ENCODE results near the gene EMILIN1.
A peak's percentile ranks its signal among the peaks of the same experiment; 100 is the strongest.

Gene EMILIN1

DNA sequence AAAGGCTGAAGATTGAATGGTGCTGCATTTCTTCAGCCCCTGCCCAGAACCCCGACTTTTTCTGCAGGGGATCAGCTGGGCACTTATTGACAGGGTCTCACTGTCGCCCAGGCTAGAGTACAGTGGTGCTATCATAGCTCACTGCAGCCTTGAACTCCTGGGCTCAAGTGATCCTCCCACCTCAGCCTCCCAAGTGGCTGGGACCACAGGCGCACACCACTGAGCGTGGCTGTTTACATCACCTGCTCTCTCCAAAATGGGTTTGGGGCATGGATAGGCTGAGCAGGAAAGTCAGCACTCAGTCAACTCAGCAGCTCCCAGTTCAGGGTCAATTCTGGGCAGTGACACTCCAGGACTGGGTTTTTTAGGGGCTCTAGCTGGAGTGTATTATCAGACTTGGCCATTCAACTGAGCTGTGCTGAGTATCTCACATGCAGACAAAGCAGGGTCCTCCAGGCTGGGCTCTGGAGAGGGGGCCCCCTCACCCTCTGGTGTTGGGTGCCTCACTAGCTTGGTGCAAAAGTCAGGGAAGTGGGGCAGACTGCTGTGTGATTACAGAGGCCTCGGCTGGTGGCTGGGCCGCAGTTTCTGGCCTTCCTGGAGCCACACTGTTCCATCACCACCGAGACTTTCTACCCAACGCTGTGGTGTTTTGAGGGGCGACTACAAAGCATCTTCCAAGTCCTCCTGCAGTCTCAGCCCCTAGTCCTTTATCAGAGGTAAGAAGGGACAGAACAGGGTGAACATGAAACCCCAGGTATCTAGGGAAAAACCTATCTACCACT is 49.7 kb downstream of the EMILIN1 start:
- no peak for DNase-seq

DNA sequence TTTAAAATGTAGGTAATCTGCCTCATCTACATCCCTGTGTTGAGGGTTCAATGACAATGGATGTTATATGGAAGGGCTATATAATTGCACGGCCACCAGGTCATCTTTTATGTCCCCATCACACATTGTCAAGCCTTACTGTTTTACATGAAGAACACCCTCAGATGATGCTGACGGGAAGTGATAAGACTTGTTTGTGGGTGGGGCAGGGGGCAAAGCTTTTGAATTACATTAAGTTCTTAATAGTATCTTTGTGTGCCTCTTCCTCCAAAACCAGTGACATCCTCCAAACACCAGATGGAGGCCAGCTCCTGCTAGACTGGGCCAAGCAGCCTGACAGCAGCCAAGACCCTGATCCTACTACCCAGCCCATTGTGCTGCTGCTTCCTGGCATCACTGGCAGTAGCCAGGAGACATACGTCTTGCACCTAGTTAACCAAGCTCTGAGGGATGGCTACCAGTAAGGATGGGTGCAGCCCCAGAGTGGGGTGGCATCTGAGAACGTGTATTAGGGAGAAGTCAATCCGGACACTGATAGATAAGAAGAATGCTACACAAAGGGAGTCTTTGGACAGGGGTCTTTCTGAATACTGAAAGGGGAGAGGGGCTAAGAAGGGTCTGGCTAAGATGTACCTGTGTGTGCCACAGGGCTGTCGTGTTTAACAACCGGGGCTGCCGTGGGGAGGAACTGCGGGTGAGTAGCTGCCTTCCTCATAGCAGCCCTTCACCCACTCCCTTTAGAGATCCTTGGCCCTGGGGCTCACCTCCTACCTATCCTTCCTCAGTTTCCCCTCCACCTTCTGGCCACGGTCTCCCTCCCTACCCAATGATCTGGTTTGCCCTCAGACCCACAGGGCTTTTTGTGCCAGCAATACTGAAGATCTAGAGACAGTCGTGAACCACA is 50.5 kb downstream of the EMILIN1 start:
- DNase-seq, result no peak

DNA sequence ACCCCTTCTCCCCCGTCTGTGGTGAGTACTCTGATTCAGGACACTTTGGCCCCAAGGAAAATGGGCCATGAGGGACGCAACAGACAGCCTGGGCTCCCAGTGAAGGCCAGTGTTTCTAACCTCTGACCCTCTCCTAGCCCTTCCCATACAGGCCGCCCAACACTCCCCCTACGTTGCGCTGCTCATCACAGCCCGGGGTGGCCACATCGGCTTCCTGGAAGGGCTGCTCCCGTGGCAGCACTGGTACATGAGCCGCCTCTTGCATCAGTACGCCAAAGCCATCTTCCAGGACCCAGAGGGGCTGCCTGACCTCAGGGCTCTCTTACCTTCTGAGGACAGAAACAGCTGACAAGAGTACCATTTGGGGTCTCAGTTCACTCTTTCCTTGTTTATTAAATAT is 52.0 kb downstream of the EMILIN1 start:
- DNase-seq, result no peak

GRCh38 chr2:27131429-27131828 is 53.0 kb downstream of the EMILIN1 start:
- no peak for DNase-seq

GRCh38 chr2:27133195-27133875 is 54.9 kb downstream of the EMILIN1 start:
- no peak for DNase-seq

- peak; percentile 96 for DNase-seq
These were observed 55.7 kb downstream of the EMILIN1 start, which contains the start of gene PREB for GRCh38 chr2:27133905-27134780. Gene PREB (minus strand): TSS chr2:27134636. CDS start chr2:27134421, 215 bp downstream.

DNA sequence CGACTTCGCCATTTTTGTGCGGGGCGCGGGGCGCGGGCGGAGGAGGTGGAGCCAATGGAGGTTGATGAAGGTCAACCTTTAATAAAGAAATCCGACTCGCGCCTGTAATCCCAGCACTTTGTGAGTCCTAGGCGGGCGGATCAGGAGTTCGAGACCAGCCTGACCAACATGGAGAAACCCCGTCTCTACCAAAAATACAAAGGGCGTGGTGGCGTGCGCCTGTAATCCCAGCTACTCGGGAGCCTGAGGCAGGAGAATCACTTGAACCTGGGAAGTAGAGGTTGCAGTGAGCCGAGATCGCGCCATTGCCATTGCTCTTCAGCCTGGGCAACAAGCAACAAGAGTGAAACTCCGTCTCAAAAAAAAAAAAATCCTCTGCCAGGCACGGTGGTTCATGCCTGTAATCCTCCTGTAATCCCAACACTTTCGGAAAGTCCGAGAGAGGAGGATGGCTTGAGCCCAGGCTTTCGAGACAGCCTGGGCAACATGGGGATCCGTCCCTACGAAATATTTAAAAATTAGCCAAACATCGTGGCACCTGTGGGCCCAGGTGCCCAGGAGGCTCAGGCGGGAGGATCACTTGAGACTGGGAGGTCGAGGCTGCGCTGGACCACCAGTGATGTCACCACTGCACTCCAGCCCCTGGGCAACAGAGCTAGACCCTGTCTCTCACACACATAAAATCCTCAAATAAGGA is 56.5 kb downstream of the EMILIN1 start:
- no peak for DNase-seq

DNA sequence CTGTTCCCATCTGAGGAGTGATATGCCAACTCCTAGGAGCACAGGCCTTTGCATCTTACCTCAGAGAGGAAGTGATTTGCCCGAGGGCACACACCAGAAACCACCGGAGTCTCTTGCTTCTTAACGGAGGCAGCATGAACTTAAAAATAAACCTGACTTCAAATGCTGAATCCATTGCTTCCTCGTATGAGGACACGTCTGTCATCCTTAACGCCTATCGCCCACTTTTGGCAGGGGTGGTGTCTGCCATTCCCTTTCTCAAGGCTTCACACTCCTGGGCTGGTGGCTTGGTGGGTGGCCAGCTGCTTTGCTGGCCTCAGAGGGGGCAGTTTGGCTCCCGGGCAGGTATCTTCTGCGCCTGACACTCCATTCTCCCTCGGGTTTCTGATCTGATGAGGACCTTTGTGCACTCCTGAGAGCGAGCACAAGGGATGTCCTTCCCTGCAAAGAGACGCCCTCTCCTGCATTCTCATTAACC is 57.1 kb downstream of the EMILIN1 start:
- no peak for DNase-seq

Measured in T1000 (cell line).